ENCODE data around the gene SF3B3.

Gene SF3B3

DNA sequence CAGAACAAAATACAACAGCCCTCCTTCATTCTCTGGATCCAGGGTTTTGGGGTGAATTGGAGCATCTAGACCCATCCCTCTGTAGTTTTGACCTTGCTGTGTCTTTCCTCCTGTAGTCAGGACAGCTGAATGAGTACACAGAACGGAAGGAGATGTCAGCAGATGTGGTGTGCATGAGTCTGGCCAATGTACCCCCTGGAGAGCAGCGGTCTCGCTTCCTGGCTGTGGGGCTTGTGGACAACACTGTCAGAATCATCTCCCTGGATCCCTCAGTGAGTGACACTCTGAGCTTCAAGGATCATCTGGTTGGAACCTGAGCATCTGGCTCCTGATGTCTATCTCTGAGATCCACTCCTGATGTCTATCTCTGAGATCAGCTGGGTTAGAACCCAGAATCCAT lies 32.4 kb downstream of the SF3B3 start:
- H3K36me3 ChIP-seq (ENCODE audit: control insufficient read depth, insufficient read depth, low read length), result peaks cover 96% of the 10 kb centered on the region
- H3K27me3 ChIP-seq (replicated peaks; ENCODE audit: control insufficient read depth, insufficient read depth, low read length, poor library complexity, severe bottlenecking), result no peaks in the 10 kb centered on the region
- H3K27ac ChIP-seq (ENCODE audit: insufficient read depth, low read length, poor library complexity, severe bottlenecking), result no peak overlapping the region
- no peaks in the 10 kb centered on the region for H3K4me1 ChIP-seq (ENCODE audit: control insufficient read depth, insufficient read depth, low read length, poor library complexity, severe bottlenecking)
- H3K4me3 ChIP-seq (ENCODE audit: insufficient read depth, low read depth, low read length, poor library complexity, severe bottlenecking), result no peak overlapping the region
- no peak for DNase-seq
- no peaks in the 10 kb centered on the region for H3K9me3 ChIP-seq (ENCODE audit: control insufficient read depth, low read length)

DNA sequence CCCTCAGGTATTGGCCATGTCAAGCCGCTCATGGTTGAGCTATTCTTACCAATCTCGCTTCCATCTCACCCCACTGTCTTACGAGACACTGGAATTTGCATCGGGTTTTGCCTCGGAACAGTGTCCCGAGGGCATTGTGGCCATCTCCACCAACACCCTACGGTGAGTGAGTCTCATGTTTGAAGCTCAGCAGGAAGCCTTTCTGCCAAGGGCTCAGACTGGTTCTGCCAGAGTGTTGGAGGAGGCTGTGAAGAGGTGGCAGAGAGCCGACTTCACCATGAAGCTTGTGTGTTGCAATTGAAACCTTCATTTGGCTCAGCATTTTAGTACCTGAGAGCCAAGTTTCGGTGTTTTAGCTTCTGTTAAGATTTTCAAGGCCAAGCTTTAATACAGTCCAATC lies 38.0 kb downstream of the SF3B3 start:
- DNase-seq, result no peak
- H3K4me1 ChIP-seq (ENCODE audit: control insufficient read depth, insufficient read depth, low read length, poor library complexity, severe bottlenecking), result no peaks in the 10 kb centered on the region
- no peaks in the 10 kb centered on the region for H3K27me3 ChIP-seq (replicated peaks; ENCODE audit: control insufficient read depth, insufficient read depth, low read length, poor library complexity, severe bottlenecking)
- H3K9me3 ChIP-seq (ENCODE audit: control insufficient read depth, low read length), result no peaks in the 10 kb centered on the region
- no peak overlapping the region for H3K27ac ChIP-seq (ENCODE audit: insufficient read depth, low read length, poor library complexity, severe bottlenecking)
- peaks cover 96% of the 10 kb centered on the region for H3K36me3 ChIP-seq (ENCODE audit: control insufficient read depth, insufficient read depth, low read length)
- H3K4me3 ChIP-seq (ENCODE audit: insufficient read depth, low read depth, low read length, poor library complexity, severe bottlenecking), result no peak overlapping the region

DNA sequence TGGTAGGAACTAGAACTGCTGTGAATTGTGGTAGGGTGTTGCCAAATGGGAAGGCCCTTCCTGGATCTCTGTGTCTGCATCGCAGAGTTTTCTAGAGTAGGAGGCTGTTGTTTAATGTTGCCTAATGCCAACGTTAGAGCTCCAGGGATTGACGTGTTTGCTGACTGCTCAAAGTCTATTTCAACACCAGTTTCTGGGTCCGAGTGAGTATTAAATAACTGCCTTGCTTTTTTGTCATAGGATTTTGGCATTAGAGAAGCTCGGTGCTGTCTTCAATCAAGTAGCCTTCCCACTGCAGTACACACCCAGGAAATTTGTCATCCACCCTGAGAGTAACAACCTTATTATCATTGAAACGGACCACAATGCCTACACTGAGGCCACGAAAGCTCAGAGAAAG lies 40.0 kb downstream of the SF3B3 start:
- Histone ChIP-seq H3K36me3 (ENCODE audit: control insufficient read depth, insufficient read depth, low read length) (peaks cover 96% of the 10 kb centered on the region), H3K4me1 (ENCODE audit: control insufficient read depth, insufficient read depth, low read length, poor library complexity, severe bottlenecking) (no peaks in the 10 kb centered on the region), H3K27ac (ENCODE audit: insufficient read depth, low read length, poor library complexity, severe bottlenecking) (no peak overlapping the region), H3K4me3 (ENCODE audit: insufficient read depth, low read depth, low read length, poor library complexity, severe bottlenecking) (no peak overlapping the region), H3K9me3 (ENCODE audit: control insufficient read depth, low read length) (no peaks in the 10 kb centered on the region), H3K27me3 (replicated peaks; ENCODE audit: control insufficient read depth, insufficient read depth, low read length, poor library complexity, severe bottlenecking) (no peaks in the 10 kb centered on the region)
- no peak for DNase-seq

DNA sequence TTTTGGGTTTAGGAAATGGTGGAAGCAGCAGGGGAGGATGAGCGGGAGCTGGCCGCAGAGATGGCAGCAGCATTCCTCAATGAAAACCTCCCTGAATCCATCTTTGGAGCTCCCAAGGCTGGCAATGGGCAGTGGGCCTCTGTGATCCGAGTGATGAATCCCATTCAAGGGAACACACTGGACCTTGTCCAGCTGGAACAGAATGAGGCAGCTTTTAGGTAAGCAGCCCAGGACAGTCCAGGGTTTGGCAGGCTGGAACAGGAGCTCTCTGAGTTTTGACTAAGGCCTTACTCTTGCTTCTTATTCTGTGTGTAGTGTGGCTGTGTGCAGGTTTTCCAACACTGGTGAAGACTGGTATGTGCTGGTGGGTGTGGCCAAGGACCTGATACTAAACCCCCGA lies 41.4 kb downstream of the SF3B3 start:
- no peaks in the 10 kb centered on the region for H3K4me1 ChIP-seq (ENCODE audit: control insufficient read depth, insufficient read depth, low read length, poor library complexity, severe bottlenecking)
- H3K36me3 ChIP-seq (ENCODE audit: control insufficient read depth, insufficient read depth, low read length), result peaks cover 96% of the 10 kb centered on the region
- no peak overlapping the region for H3K4me3 ChIP-seq (ENCODE audit: insufficient read depth, low read depth, low read length, poor library complexity, severe bottlenecking)
- no peak overlapping the region for H3K27ac ChIP-seq (ENCODE audit: insufficient read depth, low read length, poor library complexity, severe bottlenecking)
- no peak for DNase-seq
- H3K9me3 ChIP-seq (ENCODE audit: control insufficient read depth, low read length), result no peaks in the 10 kb centered on the region
- no peaks in the 10 kb centered on the region for H3K27me3 ChIP-seq (replicated peaks; ENCODE audit: control insufficient read depth, insufficient read depth, low read length, poor library complexity, severe bottlenecking)

DNA sequence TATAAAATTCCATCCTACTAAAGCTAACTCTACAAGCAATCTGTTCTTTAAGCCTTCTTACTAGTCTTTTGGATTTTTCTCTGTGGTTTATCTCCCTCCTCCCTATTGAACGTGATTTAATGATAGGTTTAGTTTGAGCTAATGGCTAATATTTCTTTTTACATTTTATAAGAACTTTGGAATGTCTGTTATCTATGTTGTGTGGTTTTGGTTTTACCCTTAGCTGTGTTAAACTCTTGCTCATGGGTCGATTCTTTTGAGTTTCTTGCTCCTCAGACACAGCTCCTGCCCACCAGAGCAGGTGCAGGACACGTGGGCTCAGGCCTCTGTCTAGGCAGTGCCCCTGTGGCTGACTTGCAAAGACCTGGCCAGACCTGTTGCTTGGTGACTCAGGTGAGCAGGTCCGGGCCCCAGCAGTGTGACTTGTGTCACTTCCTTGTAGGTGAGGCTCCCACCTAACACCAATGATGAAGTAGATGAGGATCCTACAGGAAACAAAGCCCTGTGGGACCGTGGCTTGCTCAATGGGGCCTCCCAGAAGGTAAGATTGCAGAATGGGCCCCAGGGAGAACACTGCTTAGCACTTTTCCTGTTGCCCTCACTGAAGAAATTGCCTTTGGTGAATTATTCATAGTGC lies 45.1 kb downstream of the SF3B3 start:
- Histone ChIP-seq H3K4me1 (ENCODE audit: control insufficient read depth, insufficient read depth, low read length, poor library complexity, severe bottlenecking) (no peaks in the 10 kb centered on the region), H3K4me3 (ENCODE audit: insufficient read depth, low read depth, low read length, poor library complexity, severe bottlenecking) (no peak overlapping the region), H3K27ac (ENCODE audit: insufficient read depth, low read length, poor library complexity, severe bottlenecking) (no peak overlapping the region), H3K27me3 (replicated peaks; ENCODE audit: control insufficient read depth, insufficient read depth, low read length, poor library complexity, severe bottlenecking) (no peaks in the 10 kb centered on the region), H3K36me3 (ENCODE audit: control insufficient read depth, insufficient read depth, low read length) (peaks cover 91% of the 10 kb centered on the region), H3K9me3 (ENCODE audit: control insufficient read depth, low read length) (no peaks in the 10 kb centered on the region)
- DNase-seq, result no peak

DNA sequence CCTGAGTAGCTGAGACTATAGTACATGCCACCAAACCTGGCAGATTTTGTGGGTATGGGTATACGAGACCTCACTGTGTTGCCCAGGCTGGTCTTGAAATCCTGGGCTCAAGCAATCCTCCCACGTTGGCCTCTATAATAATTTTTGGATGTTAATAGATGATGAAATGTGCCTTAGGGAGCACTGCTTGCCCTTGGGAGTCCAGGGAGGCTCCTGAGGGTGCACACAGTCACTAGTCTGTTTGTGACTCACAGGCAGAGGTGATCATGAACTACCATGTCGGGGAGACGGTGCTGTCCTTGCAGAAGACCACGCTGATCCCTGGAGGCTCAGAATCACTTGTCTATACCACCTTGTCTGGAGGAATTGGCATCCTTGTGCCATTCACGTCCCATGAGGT lies 46.1 kb downstream of the SF3B3 start:
- no peak for DNase-seq
- H3K4me1 ChIP-seq (ENCODE audit: control insufficient read depth, insufficient read depth, low read length, poor library complexity, severe bottlenecking), result no peaks in the 10 kb centered on the region
- H3K27ac ChIP-seq (ENCODE audit: insufficient read depth, low read length, poor library complexity, severe bottlenecking), result no peak overlapping the region
- no peak overlapping the region for H3K4me3 ChIP-seq (ENCODE audit: insufficient read depth, low read depth, low read length, poor library complexity, severe bottlenecking)
- no peaks in the 10 kb centered on the region for H3K27me3 ChIP-seq (replicated peaks; ENCODE audit: control insufficient read depth, insufficient read depth, low read length, poor library complexity, severe bottlenecking)
- H3K9me3 ChIP-seq (ENCODE audit: control insufficient read depth, low read length), result no peaks in the 10 kb centered on the region
- H3K36me3 ChIP-seq (ENCODE audit: control insufficient read depth, insufficient read depth, low read length), result peaks cover 80% of the 10 kb centered on the region

DNA sequence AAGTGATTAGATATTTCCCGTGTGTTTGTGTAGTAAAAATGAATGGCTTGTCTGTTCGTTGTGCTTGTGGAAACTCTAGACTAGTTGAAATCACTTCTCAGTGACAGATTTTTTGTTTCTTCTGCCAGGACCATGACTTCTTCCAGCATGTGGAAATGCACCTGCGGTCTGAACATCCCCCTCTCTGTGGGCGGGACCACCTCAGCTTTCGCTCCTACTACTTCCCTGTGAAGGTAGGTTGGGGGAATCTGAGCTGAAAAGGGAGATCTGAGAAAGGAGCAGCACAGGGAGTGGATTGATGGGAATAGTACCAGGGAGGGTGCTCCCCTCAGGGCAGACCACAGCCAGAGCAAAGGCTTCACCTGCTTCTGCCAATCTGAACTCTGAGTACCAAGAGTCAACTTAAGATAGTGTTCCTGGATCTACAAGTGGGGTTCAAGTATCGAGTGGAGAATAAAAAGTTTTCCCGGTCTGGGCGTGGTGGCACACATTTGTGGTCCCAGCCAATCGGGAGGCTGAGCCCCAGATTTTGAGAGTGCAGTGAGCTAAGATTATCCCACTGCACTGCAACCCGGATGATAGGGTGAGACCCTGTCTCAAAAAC lies 47.5 kb downstream of the SF3B3 start:
- DNase-seq, result no peak
- Histone ChIP-seq H3K36me3 (ENCODE audit: control insufficient read depth, insufficient read depth, low read length) (peaks cover 69% of the 10 kb centered on the region), H3K4me1 (ENCODE audit: control insufficient read depth, insufficient read depth, low read length, poor library complexity, severe bottlenecking) (no peaks in the 10 kb centered on the region), H3K27ac (ENCODE audit: insufficient read depth, low read length, poor library complexity, severe bottlenecking) (no peak overlapping the region), H3K4me3 (ENCODE audit: insufficient read depth, low read depth, low read length, poor library complexity, severe bottlenecking) (no peak overlapping the region), H3K27me3 (replicated peaks; ENCODE audit: control insufficient read depth, insufficient read depth, low read length, poor library complexity, severe bottlenecking) (no peaks in the 10 kb centered on the region), H3K9me3 (ENCODE audit: control insufficient read depth, low read length) (no peaks in the 10 kb centered on the region)

DNA sequence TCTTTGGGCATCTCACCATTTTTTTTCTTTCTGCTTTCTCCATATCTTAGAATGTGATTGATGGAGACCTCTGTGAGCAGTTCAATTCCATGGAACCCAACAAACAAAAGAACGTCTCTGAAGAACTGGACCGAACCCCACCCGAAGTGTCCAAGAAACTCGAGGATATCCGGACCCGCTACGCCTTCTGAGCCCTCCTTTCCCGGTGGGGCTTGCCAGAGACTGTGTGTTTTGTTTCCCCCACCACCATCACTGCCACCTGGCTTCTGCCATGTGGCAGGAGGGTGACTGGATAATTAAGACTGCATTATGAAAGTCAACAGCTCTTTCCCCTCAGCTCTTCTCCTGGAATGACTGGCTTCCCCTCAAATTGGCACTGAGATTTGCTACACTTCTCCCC lies 48.0 kb downstream of the SF3B3 start:
- Histone ChIP-seq H3K36me3 (ENCODE audit: control insufficient read depth, insufficient read depth, low read length) (peaks cover 63% of the 10 kb centered on the region), H3K27me3 (replicated peaks; ENCODE audit: control insufficient read depth, insufficient read depth, low read length, poor library complexity, severe bottlenecking) (no peaks in the 10 kb centered on the region), H3K4me1 (ENCODE audit: control insufficient read depth, insufficient read depth, low read length, poor library complexity, severe bottlenecking) (no peaks in the 10 kb centered on the region), H3K4me3 (ENCODE audit: insufficient read depth, low read depth, low read length, poor library complexity, severe bottlenecking) (no peak overlapping the region), H3K9me3 (ENCODE audit: control insufficient read depth, low read length) (no peaks in the 10 kb centered on the region), H3K27ac (ENCODE audit: insufficient read depth, low read length, poor library complexity, severe bottlenecking) (no peak overlapping the region)
- DNase-seq, result no peak

DNA sequence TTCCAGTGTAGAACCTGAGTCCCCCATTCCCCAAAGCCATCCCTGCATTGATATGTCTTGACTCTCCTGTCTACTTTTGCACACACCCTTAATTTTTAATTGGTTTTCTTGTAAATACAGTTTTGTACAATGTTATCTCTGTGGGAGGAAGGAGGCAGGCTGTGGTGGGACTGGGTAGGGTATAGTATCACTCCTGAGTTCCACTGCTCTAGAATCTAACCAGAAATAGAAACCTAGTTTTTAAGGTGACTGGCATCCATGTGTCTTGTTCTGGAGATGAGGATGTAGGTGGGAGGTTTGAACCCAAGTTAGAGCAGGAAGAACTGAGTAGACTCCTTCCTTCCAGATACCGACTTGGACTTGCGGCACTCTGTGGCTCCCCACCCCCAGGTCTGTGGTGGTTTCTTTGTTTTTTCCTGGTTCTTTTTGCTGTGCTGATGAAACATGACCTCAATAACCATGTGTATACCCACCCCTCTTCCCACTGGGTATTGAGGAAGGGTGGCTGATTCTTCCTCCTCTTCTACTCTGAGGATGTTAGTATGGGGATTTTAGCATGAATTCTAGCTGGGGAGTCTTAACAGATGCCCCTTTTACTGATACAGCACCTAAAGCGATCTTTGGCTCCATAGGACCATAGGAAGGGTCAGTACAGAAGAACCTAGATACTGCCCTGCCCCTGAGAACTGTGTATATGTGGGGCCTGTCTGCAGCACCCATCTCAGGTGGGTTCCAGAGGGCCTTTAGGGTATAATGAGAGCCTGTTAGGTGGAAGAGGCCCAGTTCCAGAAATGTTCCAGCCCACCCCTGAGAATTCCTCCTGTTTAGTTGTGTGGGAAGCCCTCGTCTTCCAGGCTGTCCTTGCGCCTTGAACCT lies 48.7 kb downstream of the SF3B3 start:
- H3K27ac ChIP-seq (ENCODE audit: insufficient read depth, low read length, poor library complexity, severe bottlenecking), result no peak overlapping the region
- H3K36me3 ChIP-seq (ENCODE audit: control insufficient read depth, insufficient read depth, low read length), result peaks cover 57% of the 10 kb centered on the region
- no peaks in the 10 kb centered on the region for H3K4me1 ChIP-seq (ENCODE audit: control insufficient read depth, insufficient read depth, low read length, poor library complexity, severe bottlenecking)
- H3K4me3 ChIP-seq (ENCODE audit: insufficient read depth, low read depth, low read length, poor library complexity, severe bottlenecking), result no peak overlapping the region
- no peak for DNase-seq
- H3K9me3 ChIP-seq (ENCODE audit: control insufficient read depth, low read length), result no peaks in the 10 kb centered on the region
- no peaks in the 10 kb centered on the region for H3K27me3 ChIP-seq (replicated peaks; ENCODE audit: control insufficient read depth, insufficient read depth, low read length, poor library complexity, severe bottlenecking)

DNA sequence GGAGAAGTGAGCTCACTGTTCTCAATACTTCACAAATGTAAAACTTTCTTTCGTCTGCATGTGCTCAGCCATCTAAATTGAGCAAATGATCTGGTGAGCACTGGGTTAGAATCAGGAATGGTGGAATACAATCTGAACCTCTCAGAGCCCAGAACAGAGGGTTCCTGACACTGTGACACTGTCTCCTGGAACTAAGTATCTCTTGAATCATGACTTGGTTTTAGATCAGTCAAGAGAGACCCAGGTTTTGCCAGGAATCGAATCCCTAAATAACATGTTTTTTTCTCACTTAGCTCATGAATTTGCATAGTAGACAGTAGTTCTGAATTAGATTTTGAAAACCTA lies 49.3 kb downstream of the SF3B3 start:
- H3K4me1 ChIP-seq (ENCODE audit: control insufficient read depth, insufficient read depth, low read length, poor library complexity, severe bottlenecking), result no peaks in the 10 kb centered on the region
- no peak overlapping the region for H3K4me3 ChIP-seq (ENCODE audit: insufficient read depth, low read depth, low read length, poor library complexity, severe bottlenecking)
- H3K9me3 ChIP-seq (ENCODE audit: control insufficient read depth, low read length), result no peaks in the 10 kb centered on the region
- no peaks in the 10 kb centered on the region for H3K27me3 ChIP-seq (replicated peaks; ENCODE audit: control insufficient read depth, insufficient read depth, low read length, poor library complexity, severe bottlenecking)
- peaks cover 51% of the 10 kb centered on the region for H3K36me3 ChIP-seq (ENCODE audit: control insufficient read depth, insufficient read depth, low read length)
- no peak overlapping the region for H3K27ac ChIP-seq (ENCODE audit: insufficient read depth, low read length, poor library complexity, severe bottlenecking)
- no peak for DNase-seq

Data from effector memory CD4-positive, alpha-beta T cell (primary cell).